ENCODE results near the gene TMEM131L. TPM values are rescaled to one million over a fixed set of nuclear protein-coding genes. Genes with fewer than 3 reads are reported as not detected.

Gene TMEM131L
- total RNA-seq, 1 experiment from 2014 or later, result 14.6 TPM

DNA sequence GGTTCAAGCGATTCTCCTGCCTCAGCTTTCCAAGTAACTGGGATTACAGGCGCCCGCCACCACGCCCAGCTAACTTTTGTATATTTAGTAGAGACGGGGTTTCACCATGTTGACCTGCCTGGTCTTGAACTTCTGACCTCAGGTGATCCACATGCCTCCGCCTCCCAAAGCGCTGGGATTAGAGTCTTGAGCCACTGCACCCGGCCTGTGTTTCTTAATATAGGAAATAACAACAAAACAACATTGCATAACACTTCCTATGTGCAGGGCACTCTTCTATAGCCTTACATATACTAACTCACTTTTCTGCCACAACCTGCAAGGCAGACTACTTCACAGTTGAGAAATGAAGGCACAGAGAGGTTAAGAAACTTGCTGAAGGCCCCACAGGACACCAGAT lies 12.8 kb upstream of the TMEM131L start:
- no peak overlapping the region for H3K27ac Mint-ChIP-seq

More for the DNA sequence above, 12.8 kb upstream of the TMEM131L start:
- no peaks in the 10 kb centered on the region for H3K27me3 Mint-ChIP-seq (ENCODE audit: low read depth)
- Histone ChIP-seq H3K23ac (ENCODE audit: insufficient read length, low read depth, low read length) (no peak overlapping the region), H3T11ph (ENCODE audit: low read length) (no peak overlapping the region), H3K14ac (ENCODE audit: insufficient read depth, low read length) (no peak overlapping the region), H2AK5ac (ENCODE audit: insufficient read length, low read length) (no peak overlapping the region), H3K79me1 (ENCODE audit: insufficient read depth, low read depth, low read length, poor library complexity, severe bottlenecking) (no peaks in the 10 kb centered on the region), H3K27ac (ENCODE audit: insufficient read length, low read depth, low read length) (no peak overlapping the region), H3K9ac (ENCODE audit: extremely low read depth, insufficient read length, low read length) (no peak overlapping the region), H3K4ac (ENCODE audit: low read depth, low read length) (no peak overlapping the region), H2BK15ac (ENCODE audit: low read depth, low read length) (no peak overlapping the region), H4K91ac (ENCODE audit: insufficient read length, low read depth, low read length) (no peak overlapping the region), H3K23me2 (ENCODE audit: insufficient read length, low read depth, low read length, poor library complexity, severe bottlenecking) (peaks cover 2% of the 10 kb centered on the region), H2BK120ac (ENCODE audit: low read depth, low read length, poor library complexity, severe bottlenecking) (no peak overlapping the region), H4K20me1 (ENCODE audit: control insufficient read depth, insufficient read depth, insufficient read length) (no peaks in the 10 kb centered on the region), H4K8ac (replicated peaks; ENCODE audit: insufficient read length, low read depth, low read length) (no peak overlapping the region), H3K4me1 (ENCODE audit: insufficient read depth, low read length) (no peaks in the 10 kb centered on the region), H3K56ac (ENCODE audit: insufficient read length, low read depth, low read length) (no peak overlapping the region), H3K18ac (ENCODE audit: insufficient read length, low read depth, low read length) (no peak overlapping the region), H3K4me2 (ENCODE audit: insufficient read depth, insufficient read length, low read length) (no peak overlapping the region), H2BK5ac (ENCODE audit: insufficient read length, low read length) (no peak overlapping the region), H3K79me2 (ENCODE audit: insufficient read depth, low read length) (no peaks in the 10 kb centered on the region), H3K9me3 (ENCODE audit: control insufficient read depth, low read depth, low read length) (no peaks in the 10 kb centered on the region), H2BK20ac (ENCODE audit: low read depth, low read length, poor library complexity, severe bottlenecking) (no peak overlapping the region), H2BK12ac (ENCODE audit: insufficient read length, low read depth, low read length) (no peak overlapping the region), H2AFZ (ENCODE audit: low read length) (no peak overlapping the region), H4K5ac (ENCODE audit: insufficient read length, low read depth, low read length) (no peak overlapping the region), H3K27me3 (ENCODE audit: insufficient read depth, low read length) (no peaks in the 10 kb centered on the region)
- H3K4me1 Mint-ChIP-seq, result peaks cover 12% of the 10 kb centered on the region in 2 experiments
- no peak overlapping the region for H3K4me3 Mint-ChIP-seq
- no peak for DNase-seq
- TF ChIP-seq, protein P1, sequence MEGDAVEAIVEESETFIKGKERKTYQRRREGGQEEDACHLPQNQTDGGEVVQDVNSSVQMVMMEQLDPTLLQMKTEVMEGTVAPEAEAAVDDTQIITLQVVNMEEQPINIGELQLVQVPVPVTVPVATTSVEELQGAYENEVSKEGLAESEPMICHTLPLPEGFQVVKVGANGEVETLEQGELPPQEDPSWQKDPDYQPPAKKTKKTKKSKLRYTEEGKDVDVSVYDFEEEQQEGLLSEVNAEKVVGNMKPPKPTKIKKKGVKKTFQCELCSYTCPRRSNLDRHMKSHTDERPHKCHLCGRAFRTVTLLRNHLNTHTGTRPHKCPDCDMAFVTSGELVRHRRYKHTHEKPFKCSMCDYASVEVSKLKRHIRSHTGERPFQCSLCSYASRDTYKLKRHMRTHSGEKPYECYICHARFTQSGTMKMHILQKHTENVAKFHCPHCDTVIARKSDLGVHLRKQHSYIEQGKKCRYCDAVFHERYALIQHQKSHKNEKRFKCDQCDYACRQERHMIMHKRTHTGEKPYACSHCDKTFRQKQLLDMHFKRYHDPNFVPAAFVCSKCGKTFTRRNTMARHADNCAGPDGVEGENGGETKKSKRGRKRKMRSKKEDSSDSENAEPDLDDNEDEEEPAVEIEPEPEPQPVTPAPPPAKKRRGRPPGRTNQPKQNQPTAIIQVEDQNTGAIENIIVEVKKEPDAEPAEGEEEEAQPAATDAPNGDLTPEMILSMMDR (conservative IDR thresholded peaks at IDR 0.05), result no peak
- peaks cover 0 to 3% of the 10 kb centered on the region in 2 experiments; a peak in 2 of 5 replicates for H3K9me3 Mint-ChIP-seq
- 0 out of 7 replicates have a peak, but pooled peaks cover 0 to 4% (median 0%) of the 10 kb centered on the region in 3 experiments for H3K36me3 Mint-ChIP-seq (ENCODE audit: insufficient read depth in 1 of 3, low read depth in 3 of 3)
- no CpG with 5 or more reads among the region's 8 CpGs for WGBS (ENCODE audit: extremely low coverage, insufficient read length, low lambda C conversion rate)

Data from H9 (cell line).